ENCODE results near the gene ZNF829. TPM values are rescaled to one million over a fixed set of nuclear protein-coding genes. Genes with fewer than 3 reads are reported as not detected.

ZNF829 gene
- total RNA-seq, 1 donor from 2014 or later, result 1.8 TPM

Other genes with a start within 250 kb of the ZNF829 start
- gene ZNF461, start 249.5 kb downstream of the ZNF829 start, total RNA-seq, result 5.2 TPM
- 5.3 TPM for gene ZNF567, start 228.7 kb downstream of the ZNF829 start, total RNA-seq
- gene ZNF850, start 143.5 kb downstream of the ZNF829 start, total RNA-seq, result 2.1 TPM
- 5.6 TPM for gene ZNF790, start 77.9 kb downstream of the ZNF829 start, total RNA-seq
- gene ZNF345, start 65.4 kb downstream of the ZNF829 start, total RNA-seq, result 3.1 TPM
- gene ZNF568, start within 50 bp of the ZNF829 start, total RNA-seq, result 9.1 TPM
- 7.4 TPM for gene ZNF420, start 162.1 kb upstream of the ZNF829 start, total RNA-seq

Measured in mesenteric fat pad (tissue), 1 donor.